Measurements from ENCODE around the gene PI4KA.
"Not testable (repeated sequence)": the region's sequence is repeated elsewhere in the genome, so short reads cannot be mapped to it uniquely, and the experiment has no call there.

Gene PI4KA

GRCh38 chr22:20748082-20748481 is 110.5 kb downstream of the PI4KA start:
- no peak for DNase-seq (ENCODE audit: low spot score)

- no peak for DNase-seq (ENCODE audit: low spot score)
Observed at GRCh38 chr22:20747223-20747622, 111.4 kb downstream of the PI4KA start.

GRCh38 chr22:20746431-20747189 is 112.0 kb downstream of the PI4KA start:
- no peak for DNase-seq (ENCODE audit: low spot score)

GRCh38 chr22:20745119-20745518 is 113.5 kb downstream of the PI4KA start:
- DNase-seq (ENCODE audit: low spot score): no peak

- DNase-seq (ENCODE audit: low spot score): no peak
Observed at GRCh38 chr22:20744456-20744855, 114.2 kb downstream of the PI4KA start.

GRCh38 chr22:20742764-20743163 is 115.8 kb downstream of the PI4KA start:
- no peak for DNase-seq (ENCODE audit: low spot score)

GRCh38 chr22:20741634-20742581 is 116.7 kb downstream of the PI4KA start:
- DNase-seq (ENCODE audit: low spot score): peak; percentile 53

GRCh38 chr22:20741008-20741633 is 117.5 kb downstream of the PI4KA start:
- no peak for DNase-seq (ENCODE audit: low spot score)

GRCh38 chr22:20740222-20740951 is 118.2 kb downstream of the PI4KA start:
- no peak for DNase-seq (ENCODE audit: low spot score)

GRCh38 chr22:20738394-20739089 is 120.1 kb downstream of the PI4KA start:
- DNase-seq (ENCODE audit: low spot score): no peak

- DNase-seq (ENCODE audit: low spot score): not testable (repeated sequence)
Observed at GRCh38 chr22:20736891-20737290, 121.7 kb downstream of the PI4KA start.

GRCh38 chr22:20735356-20736162 is 123.1 kb downstream of the PI4KA start:
- not testable (repeated sequence) for DNase-seq (ENCODE audit: low spot score)

GRCh38 chr22:20732431-20732830 is 126.2 kb downstream of the PI4KA start:
- DNase-seq (ENCODE audit: low spot score): not testable (repeated sequence)

- no peak for DNase-seq (ENCODE audit: low spot score)
Observed at GRCh38 chr22:20729194-20729593, 129.4 kb downstream of the PI4KA start.

GRCh38 chr22:20728523-20729190 is 130.0 kb downstream of the PI4KA start:
- no peak for DNase-seq (ENCODE audit: low spot score)

- DNase-seq (ENCODE audit: low spot score): no peak
Observed at GRCh38 chr22:20727118-20728015, 131.2 kb downstream of the PI4KA start.

- no peak for DNase-seq (ENCODE audit: low spot score)
Observed at GRCh38 chr22:20725987-20726558, 132.5 kb downstream of the PI4KA start.
